ENCODE measurements around the gene MIS12. TPM values are rescaled to one million over a fixed set of nuclear protein-coding genes. Genes with fewer than 3 reads are reported as not detected.

MIS12 gene
- 36.5 and 53.7 TPM in 2 replicates for total RNA-seq (ENCODE audit: low replicate concordance)

- H3K4me3 ChIP-seq = peak within 1 kb of the TSS; percentile 91
- peak; percentile 99 for DNase-seq (ENCODE audit: low spot score)
- no peaks in the 10 kb centered on the region for H3K27me3 ChIP-seq
- peaks cover 18% of the 10 kb centered on the region for H3K36me3 ChIP-seq
- Mint-ChIP-seq H3K36me3 (peaks cover 38% of the 10 kb centered on the region), H3K4me3 (peak within 1 kb of the TSS; percentile 97), H3K27ac (peak within 1 kb of the TSS; percentile 99), H3K4me1 (peaks cover 26% of the 10 kb centered on the region), H3K9me3 (no peaks in the 10 kb centered on the region), H3K27me3 (ENCODE audit: insufficient read depth, low read depth) (no peaks in the 10 kb centered on the region)
- no peaks in the 10 kb centered on the region for H3K9me3 ChIP-seq (ENCODE audit: low read depth)
- H3K4me2 ChIP-seq = peak within 1 kb of the TSS; percentile 91
- H3F3A ChIP-seq (ENCODE audit: low read depth) = peaks cover 25% of the 10 kb centered on the region
- H2AFZ ChIP-seq (replicated peaks) = peak within 1 kb of the TSS; percentile 84
- peak within 1 kb of the TSS; percentile 98 for H3K9ac ChIP-seq
- no peak for TF ChIP-seq CTCF (IDR thresholded peaks at IDR 0.05)
- TF ChIP-seq EZH2phosphoT487 (IDR thresholded peaks at IDR 0.05) = no peak
- no peak for TF ChIP-seq EZH2 (IDR thresholded peaks at IDR 0.05)
- H3K27ac ChIP-seq = peak within 1 kb of the TSS; percentile 100
- H3K79me2 ChIP-seq (ENCODE audit: low read depth) = peaks cover 76% of the 10 kb centered on the region
- H4K20me1 ChIP-seq (ENCODE audit: low read depth) = peaks cover 16% of the 10 kb centered on the region
- H3K4me1 ChIP-seq = peaks cover 15% of the 10 kb centered on the region
Observed at GRCh38 chr17:5486206-5487124, at the start of gene MIS12. TSS of gene MIS12 (plus strand) at chr17:5486566. CDS start at chr17:5488863, 2,297 bp downstream.

GRCh38 chr17:5437721-5438317 lies 48.5 kb upstream of the MIS12 start:
- Mint-ChIP-seq H3K4me1 (peaks cover 24% of the 10 kb centered on the region), H3K27ac (no peak overlapping the region), H3K27me3 (ENCODE audit: insufficient read depth, low read depth) (peaks cover 2% of the 10 kb centered on the region), H3K9me3 (no peaks in the 10 kb centered on the region), H3K4me3 (peak overlapping the region; percentile 85), H3K36me3 (peaks cover 29% of the 10 kb centered on the region)
- Histone ChIP-seq H3K36me3 (peaks cover 17% of the 10 kb centered on the region), H3K4me3 (peak overlapping the region; percentile 89), H4K20me1 (ENCODE audit: low read depth) (peaks cover 13% of the 10 kb centered on the region), H3K27ac (no peak overlapping the region), H3K9ac (peak overlapping the region; percentile 83), H3K79me2 (ENCODE audit: low read depth) (peaks cover 52% of the 10 kb centered on the region), H2AFZ (replicated peaks) (no peak overlapping the region), H3K4me2 (peak overlapping the region; percentile 93), H3K4me1 (peaks cover 5% of the 10 kb centered on the region), H3K9me3 (ENCODE audit: low read depth) (no peaks in the 10 kb centered on the region), H3F3A (ENCODE audit: low read depth) (peaks cover 46% of the 10 kb centered on the region), H3K27me3 (no peaks in the 10 kb centered on the region)
- no peak for TF ChIP-seq CTCF (IDR thresholded peaks at IDR 0.05)
- TF ChIP-seq EZH2phosphoT487 (IDR thresholded peaks at IDR 0.05) = no peak
- TF ChIP-seq EZH2 (IDR thresholded peaks at IDR 0.05) = no peak
- DNase-seq (ENCODE audit: low spot score) = no peak

- peak within 1 kb of the TSS; percentile 44 for H3K27ac Mint-ChIP-seq
- Histone ChIP-seq H3K27ac (no peak within 1 kb of the TSS), H3K27me3 (no peaks in the 10 kb centered on the region), H3K4me3 (peak within 1 kb of the TSS; percentile 89), H3F3A (ENCODE audit: low read depth) (peaks cover 36% of the 10 kb centered on the region), H3K4me2 (peak within 1 kb of the TSS; percentile 93), H2AFZ (replicated peaks) (peak within 1 kb of the TSS; percentile 53), H4K20me1 (ENCODE audit: low read depth) (peaks cover 7% of the 10 kb centered on the region), H3K4me1 (peaks cover 5% of the 10 kb centered on the region), H3K9ac (peak within 1 kb of the TSS; percentile 83), H3K36me3 (peaks cover 16% of the 10 kb centered on the region), H3K79me2 (ENCODE audit: low read depth) (peaks cover 45% of the 10 kb centered on the region), H3K9me3 (ENCODE audit: low read depth) (no peaks in the 10 kb centered on the region)
- peak within 1 kb of the TSS; percentile 85 for H3K4me3 Mint-ChIP-seq
- TF ChIP-seq EZH2phosphoT487 (IDR thresholded peaks at IDR 0.05) (no peak), EZH2 (IDR thresholded peaks at IDR 0.05) (no peak), CTCF (IDR thresholded peaks at IDR 0.05) (peak; percentile 97)
- H3K4me1 Mint-ChIP-seq = peaks cover 24% of the 10 kb centered on the region
- H3K9me3 Mint-ChIP-seq = no peaks in the 10 kb centered on the region
- peaks cover 2% of the 10 kb centered on the region for H3K27me3 Mint-ChIP-seq (ENCODE audit: insufficient read depth, low read depth)
- peaks cover 24% of the 10 kb centered on the region for H3K36me3 Mint-ChIP-seq
- DNase-seq (ENCODE audit: low spot score) = peak; percentile 96
Observed at GRCh38 chr17:5438716-5439445, 47.5 kb upstream of the MIS12 start, which contains the start of gene C1QBP. TSS of gene C1QBP (minus strand) at chr17:5439155. CDS start at chr17:5439073, 82 bp downstream.
